AML-193 (cell line): ENCODE measurements around the gene ANAPC16.
"Not testable (repeated sequence)": the region's sequence is repeated elsewhere in the genome, so short reads cannot be mapped to it uniquely, and the experiment has no call there.

Experiments used
- DNase-seq, 2 experiments: peaks; one replicate each; lab custom pipeline; 2025; lab: John Stamatoyannopoulos, UW

ANAPC16 gene

GRCh38 chr10:72211832-72212231 lies 4.0 kb upstream of the ANAPC16 start:
- DNase-seq, result not testable (repeated sequence)

DNA sequence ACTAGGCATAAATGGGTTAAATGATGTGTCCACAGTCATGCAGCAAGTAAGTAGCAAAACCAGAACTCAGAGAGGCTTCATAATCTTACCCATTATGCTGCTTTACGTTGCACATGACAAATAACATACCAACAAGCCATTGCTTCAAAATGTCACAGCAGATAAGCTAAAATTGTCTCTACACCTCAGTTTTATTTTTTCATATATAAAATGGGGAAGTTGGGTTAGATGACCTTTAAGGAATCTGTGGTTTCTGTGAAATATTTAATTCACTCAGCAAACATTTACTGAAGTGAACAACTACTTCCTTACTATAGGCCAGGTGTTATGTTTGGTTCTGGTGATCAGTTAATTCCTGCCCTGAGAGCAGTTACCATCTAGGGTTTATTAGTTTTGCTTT lies 2.5 kb downstream of the ANAPC16 start:
- DNase-seq, result peak; percentile 64 to 78

DNA sequence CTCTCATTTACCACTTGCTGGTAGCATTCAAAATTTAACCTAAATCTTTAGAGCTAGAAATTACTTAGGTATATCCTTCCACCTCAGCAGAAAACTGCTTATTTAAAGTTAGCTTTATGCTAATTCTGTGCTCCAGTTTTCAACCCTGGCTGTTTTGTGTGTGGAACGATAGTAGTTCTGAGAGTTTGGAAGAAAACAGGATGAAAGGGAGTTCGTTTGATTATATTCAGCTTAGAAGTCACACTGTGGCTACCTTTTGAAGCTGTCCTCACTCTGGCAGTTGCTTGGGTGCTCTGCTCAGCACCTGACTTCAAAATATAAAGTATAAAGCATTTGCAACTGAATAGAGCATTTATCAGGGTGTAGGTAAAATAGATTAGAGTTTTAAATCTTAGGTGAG lies 2.9 kb downstream of the ANAPC16 start:
- DNase-seq, result no peak

- DNase-seq, result no peak
Measured at GRCh38 chr10:72219235-72219814, 3.5 kb downstream of the ANAPC16 start.

DNA sequence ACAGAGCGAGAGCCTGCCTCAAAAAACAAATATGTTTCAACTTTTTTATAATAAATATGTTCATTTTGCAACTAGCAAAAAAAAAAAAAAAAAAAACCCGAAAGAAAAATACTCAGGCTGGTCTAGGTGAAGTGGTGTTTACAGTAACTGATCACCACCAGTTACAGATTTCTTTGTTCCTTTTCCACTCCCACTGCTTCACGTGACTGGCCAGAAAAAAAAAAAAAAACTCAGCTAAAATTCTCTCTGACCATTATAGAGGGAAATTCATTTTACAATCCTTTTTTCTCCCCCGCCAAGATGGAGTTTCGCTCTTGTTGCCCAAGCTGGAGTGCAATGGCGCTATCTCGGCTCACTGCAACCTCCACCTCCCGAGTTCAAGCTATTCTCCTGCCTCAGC lies 4.8 kb downstream of the ANAPC16 start:
- no peak for DNase-seq

GRCh38 chr10:72221278-72221677 lies 5.5 kb downstream of the ANAPC16 start:
- DNase-seq, result no peak

DNA sequence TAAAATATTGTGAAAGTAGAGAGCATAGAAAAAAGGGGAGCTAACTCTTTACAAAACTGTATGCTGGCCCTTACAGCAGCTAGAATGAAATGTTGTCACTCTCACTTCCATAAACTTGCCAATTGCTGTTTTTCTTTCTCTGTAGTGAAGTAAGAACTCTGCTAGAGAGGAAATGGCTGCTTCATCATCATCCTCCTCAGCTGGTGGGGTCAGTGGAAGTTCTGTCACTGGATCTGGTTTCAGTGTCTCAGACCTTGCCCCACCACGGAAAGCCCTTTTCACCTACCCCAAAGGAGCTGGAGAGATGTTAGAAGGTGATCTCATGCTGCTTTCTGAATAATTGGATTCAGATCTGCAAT lies 7.9 kb downstream of the ANAPC16 start:
- DNase-seq, result no peak

DNA sequence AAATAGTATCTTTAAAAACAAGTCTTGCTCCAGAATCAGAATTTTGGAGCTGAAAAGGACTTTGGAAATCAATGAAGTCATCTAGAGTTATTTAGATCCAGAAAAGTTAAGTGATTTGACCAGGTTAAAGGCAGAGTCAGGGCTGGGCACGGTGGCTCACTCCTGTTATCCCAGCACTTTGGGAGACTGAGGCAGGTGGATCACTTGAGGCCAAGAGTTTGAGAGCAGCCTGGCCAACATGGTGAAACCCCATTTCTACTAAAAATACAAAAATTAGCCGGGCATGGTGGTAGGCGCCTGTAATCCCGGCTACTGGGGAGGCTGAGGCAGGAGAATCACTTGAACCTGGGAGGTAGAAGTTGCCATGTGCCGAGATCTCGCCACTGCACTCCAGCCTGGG lies 8.4 kb downstream of the ANAPC16 start:
- not testable (repeated sequence) for DNase-seq

DNA sequence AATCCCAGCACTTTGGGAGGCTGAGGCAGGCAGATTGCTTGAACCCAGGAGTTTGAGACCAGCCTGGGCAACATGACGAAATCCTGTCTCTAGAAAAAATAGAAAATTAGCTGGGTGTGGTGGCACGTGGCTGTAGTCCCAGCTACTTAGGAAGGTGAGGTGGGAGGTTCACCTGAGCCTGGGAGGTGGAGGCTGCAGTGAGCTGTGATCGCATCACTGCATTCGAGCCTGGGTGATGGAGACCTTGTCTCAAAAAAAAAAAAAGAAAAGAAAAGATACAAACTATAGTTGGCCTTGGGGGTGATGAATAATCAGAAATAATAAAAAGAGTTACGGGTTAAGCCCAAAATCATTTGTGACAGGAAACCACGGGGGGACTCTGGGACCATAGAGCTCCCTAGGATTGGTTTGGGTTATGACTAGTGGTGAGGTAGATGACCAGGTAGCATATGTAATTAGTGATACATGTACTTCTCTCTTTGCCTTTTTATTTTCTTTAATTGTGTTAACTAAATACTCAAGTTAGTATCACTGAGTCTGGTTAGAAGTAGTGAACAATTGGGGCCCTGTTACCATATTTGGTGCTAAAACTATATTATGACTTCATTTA lies 10.7 kb downstream of the ANAPC16 start:
- no peak for DNase-seq

GRCh38 chr10:72227826-72228225 lies 12.0 kb downstream of the ANAPC16 start:
- no peak for DNase-seq

GRCh38 chr10:72228318-72228751 lies 12.5 kb downstream of the ANAPC16 start:
- DNase-seq, result no peak

DNA sequence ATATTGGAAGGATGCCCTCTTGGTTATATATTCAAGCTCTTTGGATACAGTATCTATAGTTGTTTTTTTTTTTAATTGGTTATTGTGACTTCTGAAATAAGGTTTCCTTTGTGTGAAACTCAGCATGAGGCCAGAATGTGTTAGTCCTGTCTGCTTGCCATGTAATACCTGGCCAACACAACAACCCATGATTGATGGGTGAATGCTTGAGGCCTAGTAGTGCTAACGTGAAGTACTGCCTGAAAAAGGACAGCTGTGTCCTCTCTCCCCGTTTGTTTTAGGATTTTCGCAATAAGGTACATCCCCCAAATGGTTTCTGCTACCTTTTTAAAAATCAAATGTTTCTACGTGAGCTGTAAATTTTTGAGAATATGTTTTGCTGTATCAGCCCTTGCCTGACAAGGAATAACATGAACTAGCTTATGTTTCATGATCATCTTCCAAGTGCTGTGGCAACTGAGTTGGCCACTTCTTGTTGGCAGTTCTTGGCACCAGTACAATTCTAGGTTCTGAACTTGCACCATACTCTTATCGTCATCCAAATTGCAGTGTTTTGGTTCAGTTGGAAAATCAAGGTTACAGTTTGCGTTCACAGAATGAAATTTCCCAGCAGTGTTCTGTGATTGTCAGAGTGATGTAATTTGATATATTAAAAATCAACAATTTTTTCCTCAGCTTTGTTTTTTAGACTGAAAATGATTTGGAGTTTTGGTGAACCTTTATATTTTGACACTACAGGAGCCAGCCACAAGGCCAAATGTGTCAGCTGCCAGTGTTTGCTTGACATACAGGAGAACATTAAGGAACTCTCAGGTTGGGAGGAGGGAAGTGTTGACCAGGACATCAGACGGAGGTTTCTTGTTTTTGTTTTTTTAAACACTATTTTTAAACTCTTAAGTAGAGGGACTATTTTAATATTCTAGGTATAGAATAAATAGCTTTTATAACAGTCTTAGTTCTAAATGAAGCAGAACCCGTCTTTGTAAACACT lies 13.7 kb downstream of the ANAPC16 start:
- DNase-seq, result no peak

DNA sequence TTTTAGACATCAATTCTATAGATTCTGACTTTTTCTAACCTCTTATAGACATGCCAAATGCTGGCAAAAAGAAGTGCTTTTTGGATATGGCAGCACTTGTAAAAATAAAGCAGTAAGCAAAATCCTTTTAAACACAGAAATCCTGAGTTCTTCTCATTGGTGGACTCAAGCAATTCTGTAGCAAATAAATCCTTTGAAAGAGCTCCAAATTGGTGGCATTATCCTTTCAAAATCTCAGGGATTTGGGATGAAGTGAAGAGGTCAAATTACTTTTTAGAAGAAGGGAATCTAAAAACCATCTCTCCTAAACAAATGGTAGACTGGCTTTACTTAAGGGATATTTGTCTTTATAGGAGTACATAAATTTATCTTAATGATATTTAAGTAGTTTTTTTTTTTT lies 17.8 kb downstream of the ANAPC16 start:
- DNase-seq, result no peak

DNA sequence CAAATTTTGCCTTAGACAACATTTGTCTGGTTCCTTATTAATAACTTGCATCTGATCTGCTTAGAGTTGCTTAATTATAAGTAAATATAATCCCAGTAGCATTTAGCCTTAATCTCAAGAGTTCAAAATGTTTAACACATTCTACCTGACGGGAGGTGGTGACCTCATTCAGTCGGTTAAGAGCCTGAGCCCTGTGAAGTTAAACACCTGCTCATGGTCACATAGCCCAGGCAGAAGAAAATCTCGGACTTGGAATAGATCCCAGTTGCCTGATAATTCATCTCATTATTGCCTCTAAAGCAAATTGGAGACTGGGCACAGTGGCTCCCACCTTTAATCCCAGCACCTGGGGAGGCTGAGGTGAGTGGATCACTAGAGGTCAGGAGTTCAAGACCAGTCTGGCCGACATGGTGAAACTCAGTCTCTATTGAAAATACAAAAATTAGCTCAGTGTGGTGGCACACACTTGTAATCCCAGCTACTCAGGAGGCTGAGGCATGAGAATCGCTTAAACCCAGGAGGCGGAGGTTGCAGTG lies 18.8 kb downstream of the ANAPC16 start:
- DNase-seq, result no peak

GRCh38 chr10:72235544-72236279 lies 19.9 kb downstream of the ANAPC16 start:
- DNase-seq, result no peak

GRCh38 chr10:72238392-72239175 lies 22.8 kb downstream of the ANAPC16 start:
- no peak for DNase-seq

DNA sequence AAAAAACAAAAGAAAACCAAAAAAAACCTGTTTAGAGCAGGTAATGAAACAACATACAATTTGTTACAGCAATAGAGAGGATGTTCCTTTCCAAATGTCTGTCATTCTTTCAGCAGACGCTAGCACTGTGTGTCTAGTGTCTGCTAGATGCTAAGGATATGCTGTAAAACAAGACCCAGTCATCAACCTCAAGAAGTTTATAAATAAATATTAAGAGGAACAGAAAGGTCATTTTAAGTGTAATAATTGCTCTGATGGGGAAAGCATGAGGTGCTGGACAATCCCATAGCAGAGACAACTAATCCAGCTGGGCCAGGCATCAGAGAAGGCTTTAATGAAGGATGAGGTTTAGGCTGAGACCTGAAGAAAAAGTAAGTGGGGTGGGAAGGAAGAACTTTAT lies 23.6 kb downstream of the ANAPC16 start:
- DNase-seq, result no peak

- DNase-seq, result no peak
Measured at GRCh38 chr10:72240371-72240770, 24.6 kb downstream of the ANAPC16 start.

DNA sequence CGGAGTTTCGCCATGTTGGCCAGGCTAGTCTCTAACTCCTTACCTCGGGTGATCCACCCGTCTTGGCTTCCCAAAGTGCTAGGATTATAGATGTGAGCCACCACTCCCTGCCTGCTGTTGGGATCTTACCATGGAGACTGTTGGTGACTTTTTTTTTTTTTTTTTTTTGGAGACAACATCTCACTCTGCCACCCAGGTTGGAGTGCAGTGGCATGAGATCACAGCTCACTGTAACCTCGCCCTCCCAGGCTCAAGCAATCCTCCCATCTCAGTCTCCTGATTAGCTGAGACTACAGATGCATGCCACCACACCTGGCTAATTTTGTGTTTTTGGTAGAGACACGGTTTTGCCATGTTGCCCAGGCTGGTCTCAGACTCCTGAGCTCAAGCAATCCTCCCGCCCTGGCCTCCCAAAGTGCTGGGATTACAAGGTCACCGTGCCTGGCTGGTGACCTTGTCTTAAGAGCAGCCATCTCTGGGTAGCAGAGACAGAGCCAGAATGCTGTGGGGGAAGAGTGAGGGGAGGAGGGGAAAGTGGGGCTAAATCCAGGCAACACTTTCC lies 26.0 kb downstream of the ANAPC16 start:
- no peak for DNase-seq

- DNase-seq, result peak in 1 of 2 experiments; percentile 10
Measured at GRCh38 chr10:72242675-72243074, 26.9 kb downstream of the ANAPC16 start.
